Tibial nerve (tissue), 3 donors: ENCODE measurements around the gene ARHGAP21.

ENCODE experiments used
- CTCF ChIP-seq, 5 experiments: fragments of 200-600 bp in 3 of 5; fragments of 450-650 bp in 2 of 5; sonication (generic) in 3 of 5; IDR thresholded peaks; one replicate each; pipeline ENCODE4 v1.5.1; 2016 to 2019; ENCODE audit warnings: antibody characterized with exemption in 5 of 5, mild to moderate bottlenecking in 3 of 5, moderate library complexity in 2 of 5
- POLR2A ChIP-seq, 2 donors: fragments of 450-650 bp; IDR thresholded peaks; one replicate each; pipeline ENCODE4 v1.6.1; 2017; ENCODE audit warnings: antibody characterized with exemption in 2 of 2, mild to moderate bottlenecking in 2 of 2, moderate library complexity in 2 of 2

- TF ChIP-seq POLR2A (IDR thresholded peaks at IDR 0.05) (no peak), CTCF (IDR thresholded peaks at IDR 0.05) (no peak)
Measured at GRCh38 chr10:24643679-24644209, 79.9 kb downstream of the ARHGAP21 start.
